22Rv1 (cell line): ENCODE data around the gene NCOA1.

Source experiments
- CTCF ChIP-seq: fragments of 450-650 bp; IDR thresholded peaks from 2 replicates; pipeline ENCODE4 v1.5.1; 2017; ENCODE audit warnings: mild to moderate bottlenecking
- ZFX ChIP-seq: fragments of 450-650 bp; IDR thresholded peaks from 2 replicates; pipeline ENCODE4 v1.6.1; 2017; ENCODE audit warnings: antibody characterized with exemption, borderline replicate concordance

DNA sequence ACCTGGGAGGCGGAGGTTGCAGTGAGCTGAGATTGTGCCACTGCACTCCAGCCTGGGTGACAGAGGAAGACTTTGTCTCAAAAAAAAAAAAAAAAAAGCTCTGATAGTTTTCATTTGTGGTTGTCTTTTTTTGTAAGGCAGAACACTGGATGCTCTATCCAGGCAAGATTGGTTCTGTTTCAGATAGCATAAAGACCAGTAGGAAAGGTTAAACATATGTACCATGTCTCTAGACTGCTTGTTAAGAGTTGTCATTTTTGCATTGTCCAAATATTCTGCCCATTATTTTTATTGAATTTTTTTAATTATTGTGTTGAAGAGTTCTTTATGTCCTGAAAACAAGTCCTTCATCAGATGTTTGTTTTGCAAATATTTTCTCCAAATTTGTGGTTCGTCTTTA is 60.0 kb downstream of the NCOA1 start:
- TF ChIP-seq CTCF (no peak), ZFX (no peak)
